ENCODE measurements around the gene OR7G2.

DNA sequence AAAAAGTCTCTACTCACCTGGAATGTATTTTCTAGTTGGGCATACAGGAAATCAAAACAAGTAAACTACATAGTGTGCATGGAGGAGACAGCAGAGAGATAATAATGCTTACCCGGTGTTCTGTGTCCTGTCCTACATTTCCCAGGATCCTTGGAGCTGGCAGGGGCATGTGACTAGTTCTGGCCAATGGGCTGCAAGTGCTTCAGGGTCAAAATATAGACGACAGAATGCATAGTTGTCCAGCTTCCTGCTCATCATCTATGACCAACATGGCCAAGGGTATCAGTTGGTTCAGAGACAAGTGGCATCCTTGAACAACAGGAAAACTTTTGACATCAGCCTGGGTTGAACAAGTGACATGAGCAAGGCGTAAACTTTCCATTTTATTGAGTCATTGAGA is 41.4 kb upstream of the OR7G2 start:
- TF ChIP-seq, protein P1, sequence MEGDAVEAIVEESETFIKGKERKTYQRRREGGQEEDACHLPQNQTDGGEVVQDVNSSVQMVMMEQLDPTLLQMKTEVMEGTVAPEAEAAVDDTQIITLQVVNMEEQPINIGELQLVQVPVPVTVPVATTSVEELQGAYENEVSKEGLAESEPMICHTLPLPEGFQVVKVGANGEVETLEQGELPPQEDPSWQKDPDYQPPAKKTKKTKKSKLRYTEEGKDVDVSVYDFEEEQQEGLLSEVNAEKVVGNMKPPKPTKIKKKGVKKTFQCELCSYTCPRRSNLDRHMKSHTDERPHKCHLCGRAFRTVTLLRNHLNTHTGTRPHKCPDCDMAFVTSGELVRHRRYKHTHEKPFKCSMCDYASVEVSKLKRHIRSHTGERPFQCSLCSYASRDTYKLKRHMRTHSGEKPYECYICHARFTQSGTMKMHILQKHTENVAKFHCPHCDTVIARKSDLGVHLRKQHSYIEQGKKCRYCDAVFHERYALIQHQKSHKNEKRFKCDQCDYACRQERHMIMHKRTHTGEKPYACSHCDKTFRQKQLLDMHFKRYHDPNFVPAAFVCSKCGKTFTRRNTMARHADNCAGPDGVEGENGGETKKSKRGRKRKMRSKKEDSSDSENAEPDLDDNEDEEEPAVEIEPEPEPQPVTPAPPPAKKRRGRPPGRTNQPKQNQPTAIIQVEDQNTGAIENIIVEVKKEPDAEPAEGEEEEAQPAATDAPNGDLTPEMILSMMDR (IDR thresholded peaks at IDR 0.05): no peak
- no peak for TF ChIP-seq POLR2A (IDR thresholded peaks at IDR 0.05)
